Neural progenitor cell (in vitro differentiated cells): ENCODE data around the gene VANGL2.

Experiments used
- EZH2 ChIP-seq: fragments of 200-600 bp; sonication (generic); IDR thresholded peaks from 2 replicates; pipeline ENCODE4 v1.6.1; 2017; ENCODE audit warnings: antibody characterized with exemption, mild to moderate bottlenecking, moderate library complexity
- EZH2phosphoT487 ChIP-seq: fragments of 200-600 bp; sonication (generic); IDR thresholded peaks from 2 replicates; pipeline ENCODE4 v1.6.1; 2017; ENCODE audit warnings: antibody characterized with exemption
- TF ChIP-seq, protein P1 (sequence below): fragments of 200-600 bp; sonication (generic); IDR thresholded peaks from 2 replicates; pipeline ENCODE4 v1.5.1; 2017; ENCODE audit warnings: antibody characterized with exemption, mild to moderate bottlenecking

DNA sequence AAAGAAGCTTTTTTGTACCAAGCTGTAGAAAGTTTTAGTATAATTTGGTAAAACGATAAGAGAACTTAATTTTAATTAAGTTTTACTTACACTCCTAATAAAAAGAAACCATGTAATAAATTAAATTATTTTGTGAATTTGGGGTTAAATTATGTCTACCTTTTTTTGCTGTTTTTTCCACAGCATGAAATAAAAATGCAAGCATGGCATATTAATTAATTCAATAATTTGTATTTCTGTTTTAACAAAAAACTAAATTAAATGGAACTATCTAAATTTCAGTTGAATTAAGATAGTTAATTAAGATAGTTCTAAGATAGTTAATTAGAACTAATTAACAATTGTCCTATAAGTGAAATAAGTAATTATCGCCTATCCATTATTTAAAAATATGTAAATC, 39.4 kb downstream of the VANGL2 start:
- TF ChIP-seq, protein P1, sequence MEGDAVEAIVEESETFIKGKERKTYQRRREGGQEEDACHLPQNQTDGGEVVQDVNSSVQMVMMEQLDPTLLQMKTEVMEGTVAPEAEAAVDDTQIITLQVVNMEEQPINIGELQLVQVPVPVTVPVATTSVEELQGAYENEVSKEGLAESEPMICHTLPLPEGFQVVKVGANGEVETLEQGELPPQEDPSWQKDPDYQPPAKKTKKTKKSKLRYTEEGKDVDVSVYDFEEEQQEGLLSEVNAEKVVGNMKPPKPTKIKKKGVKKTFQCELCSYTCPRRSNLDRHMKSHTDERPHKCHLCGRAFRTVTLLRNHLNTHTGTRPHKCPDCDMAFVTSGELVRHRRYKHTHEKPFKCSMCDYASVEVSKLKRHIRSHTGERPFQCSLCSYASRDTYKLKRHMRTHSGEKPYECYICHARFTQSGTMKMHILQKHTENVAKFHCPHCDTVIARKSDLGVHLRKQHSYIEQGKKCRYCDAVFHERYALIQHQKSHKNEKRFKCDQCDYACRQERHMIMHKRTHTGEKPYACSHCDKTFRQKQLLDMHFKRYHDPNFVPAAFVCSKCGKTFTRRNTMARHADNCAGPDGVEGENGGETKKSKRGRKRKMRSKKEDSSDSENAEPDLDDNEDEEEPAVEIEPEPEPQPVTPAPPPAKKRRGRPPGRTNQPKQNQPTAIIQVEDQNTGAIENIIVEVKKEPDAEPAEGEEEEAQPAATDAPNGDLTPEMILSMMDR, result no peak
- TF ChIP-seq EZH2phosphoT487 (no peak), EZH2 (no peak)
